Osteocyte (in vitro differentiated cells): ENCODE results near the gene IGSF5. TPM values are rescaled to one million over a fixed set of nuclear protein-coding genes. Genes with fewer than 3 reads are reported as not detected.

Experiments
- DNase-seq: peaks from one replicate; pipeline ENCODE4 v3.0.0; 2021; ENCODE audit warnings: mixed read lengths; ENCODE audit not compliant: unreplicated experiment; ENCODE audit errors: extremely low spot score
- H3K27ac Mint-ChIP-seq: one replicate; pipeline ENCODE4 v1.8.0; 2021; ENCODE audit warnings: mild to moderate bottlenecking, mixed read lengths; ENCODE audit not compliant: unreplicated experiment
- H3K27me3 Mint-ChIP-seq: one replicate; pipeline ENCODE4 v1.8.0; 2021; ENCODE audit warnings: mixed read lengths; ENCODE audit not compliant: unreplicated experiment
- H3K36me3 Mint-ChIP-seq: one replicate; pipeline ENCODE4 v1.8.0; 2021; ENCODE audit warnings: mixed read lengths; ENCODE audit not compliant: unreplicated experiment
- H3K4me1 Mint-ChIP-seq: one replicate; pipeline ENCODE4 v1.8.0; 2021; ENCODE audit warnings: mixed read lengths; ENCODE audit not compliant: unreplicated experiment
- H3K4me3 Mint-ChIP-seq: one replicate; pipeline ENCODE4 v1.8.0; 2021; ENCODE audit warnings: mild to moderate bottlenecking, moderate library complexity, mixed read lengths; ENCODE audit not compliant: unreplicated experiment
- H3K9me3 Mint-ChIP-seq: one replicate; pipeline ENCODE4 v1.8.0; 2021; ENCODE audit warnings: mixed read lengths; ENCODE audit not compliant: unreplicated experiment
- total RNA-seq: library from RNA; stranded (reverse); gene quantifications from 2 replicates; pipeline ENCODE4 v1.2.1, GENCODE V29; 2021
- TF ChIP-seq, protein P1 (sequence below): fragments of 200-600 bp; sonication (generic); IDR thresholded peaks from 2 replicates; pipeline ENCODE4 v1.5.0; 2021; ENCODE audit warnings: antibody characterized with exemption, mild to moderate bottlenecking, moderate library complexity

The IGSF5 gene
- total RNA-seq, 1 donor from 2014 or later = not detected

DNA sequence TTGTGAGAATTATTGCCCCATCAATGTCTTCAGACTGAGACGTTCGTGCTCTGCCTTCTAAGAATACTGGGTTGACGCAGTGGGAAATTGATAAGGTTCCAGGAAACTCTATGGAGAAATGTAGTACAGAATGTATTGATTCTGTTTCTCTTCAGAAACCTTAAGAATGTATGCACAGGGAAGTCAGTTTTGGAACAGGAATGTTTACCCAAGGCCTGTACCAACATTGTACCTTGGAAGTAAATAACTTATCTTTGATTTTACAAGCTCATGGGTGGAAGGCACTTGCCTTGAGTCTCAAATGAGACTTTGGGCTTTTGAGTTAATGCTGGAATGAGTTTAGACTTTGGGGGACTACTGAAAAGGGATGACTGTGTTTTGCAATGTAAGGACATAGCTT lies 62.8 kb downstream of the IGSF5 start:
- Mint-ChIP-seq H3K27ac (no peak overlapping the region), H3K27me3 (no peaks in the 10 kb centered on the region), H3K9me3 (peaks cover 11% of the 10 kb centered on the region), H3K4me3 (no peak overlapping the region), H3K4me1 (no peaks in the 10 kb centered on the region), H3K36me3 (no peaks in the 10 kb centered on the region)
- no peak for DNase-seq
- TF ChIP-seq, protein P1, sequence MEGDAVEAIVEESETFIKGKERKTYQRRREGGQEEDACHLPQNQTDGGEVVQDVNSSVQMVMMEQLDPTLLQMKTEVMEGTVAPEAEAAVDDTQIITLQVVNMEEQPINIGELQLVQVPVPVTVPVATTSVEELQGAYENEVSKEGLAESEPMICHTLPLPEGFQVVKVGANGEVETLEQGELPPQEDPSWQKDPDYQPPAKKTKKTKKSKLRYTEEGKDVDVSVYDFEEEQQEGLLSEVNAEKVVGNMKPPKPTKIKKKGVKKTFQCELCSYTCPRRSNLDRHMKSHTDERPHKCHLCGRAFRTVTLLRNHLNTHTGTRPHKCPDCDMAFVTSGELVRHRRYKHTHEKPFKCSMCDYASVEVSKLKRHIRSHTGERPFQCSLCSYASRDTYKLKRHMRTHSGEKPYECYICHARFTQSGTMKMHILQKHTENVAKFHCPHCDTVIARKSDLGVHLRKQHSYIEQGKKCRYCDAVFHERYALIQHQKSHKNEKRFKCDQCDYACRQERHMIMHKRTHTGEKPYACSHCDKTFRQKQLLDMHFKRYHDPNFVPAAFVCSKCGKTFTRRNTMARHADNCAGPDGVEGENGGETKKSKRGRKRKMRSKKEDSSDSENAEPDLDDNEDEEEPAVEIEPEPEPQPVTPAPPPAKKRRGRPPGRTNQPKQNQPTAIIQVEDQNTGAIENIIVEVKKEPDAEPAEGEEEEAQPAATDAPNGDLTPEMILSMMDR = no peak

DNA sequence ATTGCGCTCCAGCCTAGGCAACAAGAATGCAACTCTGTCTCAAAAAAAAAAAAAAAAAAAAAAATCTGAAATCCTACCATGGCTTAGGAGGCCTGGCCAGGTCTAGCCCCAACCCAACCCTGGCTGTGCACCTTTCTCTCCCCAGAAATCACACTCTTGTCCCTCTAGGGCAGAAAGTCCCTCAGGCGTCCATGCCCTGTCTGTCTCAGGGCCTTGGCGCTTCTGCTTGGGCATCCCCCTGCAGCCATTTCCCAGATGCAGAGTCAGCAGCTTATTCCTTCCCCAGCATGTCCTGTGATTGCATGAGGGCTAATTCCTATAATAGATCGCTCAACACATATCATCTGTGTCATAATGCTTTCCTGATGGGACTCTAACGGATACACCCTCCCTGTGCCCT lies 65.0 kb downstream of the IGSF5 start:
- Mint-ChIP-seq H3K27ac (no peak overlapping the region), H3K27me3 (no peaks in the 10 kb centered on the region), H3K4me1 (no peaks in the 10 kb centered on the region), H3K9me3 (peaks cover 11% of the 10 kb centered on the region), H3K4me3 (no peak overlapping the region), H3K36me3 (no peaks in the 10 kb centered on the region)
- no peak for DNase-seq
- TF ChIP-seq, protein P1 = no peak

DNA sequence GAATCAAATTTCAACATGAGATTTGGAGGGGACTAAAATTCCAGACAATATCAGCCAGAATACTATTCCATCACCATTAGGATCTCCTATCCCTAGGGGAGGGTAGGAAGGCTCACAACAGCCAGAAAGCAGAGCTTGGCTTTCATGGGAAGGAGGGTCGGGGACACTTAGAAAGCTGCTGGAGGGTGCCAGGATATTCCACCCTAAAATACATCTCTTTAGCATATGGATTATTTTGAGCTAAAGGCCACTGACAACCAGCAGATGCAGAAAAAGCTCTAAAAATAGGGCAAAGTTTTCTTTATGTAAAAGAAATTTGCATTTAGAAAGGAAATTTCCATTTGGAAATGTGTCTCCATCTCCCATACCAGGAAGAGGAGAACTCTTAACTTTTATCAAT lies 68.0 kb downstream of the IGSF5 start:
- Mint-ChIP-seq H3K36me3 (no peaks in the 10 kb centered on the region), H3K4me3 (no peak overlapping the region), H3K27me3 (no peaks in the 10 kb centered on the region), H3K4me1 (no peaks in the 10 kb centered on the region), H3K9me3 (peaks cover 11% of the 10 kb centered on the region), H3K27ac (no peak overlapping the region)
- DNase-seq = no peak
- TF ChIP-seq, protein P1 = no peak

DNA sequence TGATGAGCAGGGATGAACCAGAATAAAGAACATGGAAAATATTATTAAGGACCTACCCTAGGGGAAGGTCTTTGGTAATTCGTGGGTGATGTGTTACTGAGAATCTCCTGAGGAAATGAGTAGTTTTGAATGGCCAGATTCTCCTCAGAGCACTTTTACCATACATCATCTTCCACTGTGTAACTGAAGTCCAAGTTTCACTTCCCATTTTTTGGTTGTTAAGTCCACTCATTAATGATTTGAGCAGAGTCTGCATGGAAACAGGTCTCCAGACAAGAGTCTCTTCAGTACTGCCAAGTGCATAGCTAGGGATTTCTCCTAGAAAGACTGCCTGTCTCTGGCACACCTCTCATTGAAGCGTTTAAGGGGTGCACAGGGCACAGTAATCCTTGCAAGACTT lies 73.6 kb downstream of the IGSF5 start:
- DNase-seq = no peak
- H3K36me3 Mint-ChIP-seq = no peaks in the 10 kb centered on the region
- peaks cover 10% of the 10 kb centered on the region for H3K9me3 Mint-ChIP-seq
- no peaks in the 10 kb centered on the region for H3K4me1 Mint-ChIP-seq
- no peak overlapping the region for H3K4me3 Mint-ChIP-seq
- TF ChIP-seq, protein P1 = no peak
- H3K27ac Mint-ChIP-seq = no peak overlapping the region
- no peaks in the 10 kb centered on the region for H3K27me3 Mint-ChIP-seq

DNA sequence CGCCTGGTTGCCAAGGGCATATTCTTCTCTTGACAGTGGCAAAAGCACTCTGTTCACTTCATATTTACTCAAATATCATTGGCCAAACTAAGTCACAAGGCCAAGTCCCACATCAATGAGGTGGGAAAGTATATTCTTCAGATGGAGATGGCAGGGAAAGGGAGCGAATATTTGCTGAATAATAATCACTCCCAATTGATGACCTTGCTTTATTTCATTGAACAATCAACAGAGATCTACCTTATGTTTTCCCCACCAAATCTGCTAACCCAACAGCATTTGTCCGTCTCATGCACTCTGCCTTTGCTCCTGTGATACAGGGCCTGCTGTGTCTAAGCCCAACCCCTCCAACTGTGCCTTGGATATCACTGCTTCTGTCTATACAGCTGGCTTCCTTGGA lies 77.1 kb downstream of the IGSF5 start:
- Mint-ChIP-seq H3K27me3 (no peaks in the 10 kb centered on the region), H3K4me1 (no peaks in the 10 kb centered on the region), H3K4me3 (no peak overlapping the region), H3K36me3 (no peaks in the 10 kb centered on the region), H3K9me3 (peaks cover 28% of the 10 kb centered on the region), H3K27ac (no peak overlapping the region)
- no peak for DNase-seq
- TF ChIP-seq, protein P1 = no peak
